ENCODE data around the gene MINDY4B. TPM values are rescaled to one million over a fixed set of nuclear protein-coding genes. Genes with fewer than 3 reads are reported as not detected.

Gene MINDY4B
- total and polyA plus RNA-seq, 2 experiments from 2014 or later, result not detected

- H3K4me3 ChIP-seq, result no peak overlapping the region
- no peak for TF ChIP-seq EZH2phosphoT487 (IDR thresholded peaks at IDR 0.05; ENCODE audit: unreplicated experiment)
- TF ChIP-seq EZH2 (IDR thresholded peaks at IDR 0.05; ENCODE audit: low read depth, unreplicated experiment), result no peak
- TF ChIP-seq NANOG (IDR thresholded peaks at IDR 0.05; ENCODE audit: borderline replicate concordance), result no peak
- no peak for TF ChIP-seq ZNF331 (CRISPR knock-in tag; IDR thresholded peaks at IDR 0.05; ENCODE audit: low read depth)
- no peak for TF ChIP-seq ZNF462 (CRISPR knock-in tag; IDR thresholded peaks at IDR 0.05)
- no peak for TF ChIP-seq CREB1 (CRISPR knock-in tag; IDR thresholded peaks at IDR 0.05; ENCODE audit: low read depth)
- TF ChIP-seq ETS1 (IDR thresholded peaks at IDR 0.05), result no peak
- TF ChIP-seq STAT1 (IDR thresholded peaks at IDR 0.05; ENCODE audit: unreplicated experiment), result no peak
- no peak for TF ChIP-seq JUNB (IDR thresholded peaks at IDR 0.05; ENCODE audit: unreplicated experiment)
- TF ChIP-seq ZNF114 (CRISPR knock-in tag; IDR thresholded peaks at IDR 0.05), result no peak
- no peak for TF ChIP-seq CTCF (conservative IDR thresholded peaks at IDR 0.05; ENCODE audit: low read depth in 2 of 2)
- Mint-ChIP-seq H3K36me3 (ENCODE audit: low read depth) (no peaks in the 10 kb centered on the region; the same call in 2 of the 3 replicates), H3K27ac (no peak overlapping the region), H3K9me3 (no peaks in the 10 kb centered on the region; the same call in 2 of the 3 replicates), H3K4me1 (no peaks in the 10 kb centered on the region; the same call in 2 of the 3 replicates), H3K27me3 (ENCODE audit: insufficient read depth, low read depth, poor library complexity) (peaks cover 1% of the 10 kb centered on the region), H3K4me3 (no peak overlapping the region)
- H3K27me3 ChIP-seq (ENCODE audit: insufficient read depth), result no peaks in the 10 kb centered on the region
- no peak for ATAC-seq
- H3F3A ChIP-seq (replicated peaks; ENCODE audit: low read depth), result no peaks in the 10 kb centered on the region
- H3K36me3 ChIP-seq (ENCODE audit: insufficient read depth), result no peaks in the 10 kb centered on the region
- H4K20me1 ChIP-seq (replicated peaks; ENCODE audit: insufficient read depth), result no peaks in the 10 kb centered on the region
- no peaks in the 10 kb centered on the region for H3K79me2 ChIP-seq (replicated peaks; ENCODE audit: insufficient read depth)
- no peak overlapping the region for H2AFZ ChIP-seq
- H3K9me2 ChIP-seq (ENCODE audit: insufficient read depth), result no peaks in the 10 kb centered on the region; the same call in 1 of the 2 replicates
- H3K27ac ChIP-seq (ENCODE audit: low read depth), result no peak overlapping the region
- no peak for DNase-seq (ENCODE audit: low spot score)
- H3K4me2 ChIP-seq, result no peak overlapping the region
- H3K4me1 ChIP-seq (ENCODE audit: insufficient read depth), result no peaks in the 10 kb centered on the region
These were observed 34.0 kb downstream of the MINDY4B start for GRCh38 chr3:150871192-150871591.

Measured in GM23338 (cell line).